Measurements from ENCODE around the gene NEURL3. TPM values are rescaled to one million over a fixed set of nuclear protein-coding genes. Genes with fewer than 3 reads are reported as not detected.
A peak's percentile ranks its signal among the peaks of the same experiment; 100 is the strongest.

The NEURL3 gene
- total RNA-seq, 4 donors from 2014 or later = 0.56 TPM; not detected in 3

- ATAC-seq (ENCODE audit: low FRiP score) = no peak
- TF ChIP-seq CTCF (IDR thresholded peaks at IDR 0.05) = no peak
Observed at GRCh38 chr2:96486696-96487095, 18.5 kb downstream of the NEURL3 start.

GRCh38 chr2:96485751-96486651, 19.2 kb downstream of the NEURL3 start:
- ATAC-seq (ENCODE audit: low FRiP score) (peak; percentile 94), DNase-seq (ENCODE audit: low spot score) (no peak)
- no peak for TF ChIP-seq CTCF (IDR thresholded peaks at IDR 0.05)

More at GRCh38 chr2:96486696-96487095, 18.5 kb downstream of the NEURL3 start:
- no peak for DNase-seq (ENCODE audit: low spot score)

- ATAC-seq (ENCODE audit: low FRiP score) = no peak
Observed at GRCh38 chr2:96485350-96485749, 19.8 kb downstream of the NEURL3 start.

GRCh38 chr2:96484091-96484490, 21.1 kb downstream of the NEURL3 start:
- DNase-seq (ENCODE audit: low spot score) (no peak), ATAC-seq (ENCODE audit: low FRiP score) (no peak)
- TF ChIP-seq CTCF (IDR thresholded peaks at IDR 0.05) = no peak

More at GRCh38 chr2:96485350-96485749, 19.8 kb downstream of the NEURL3 start:
- TF ChIP-seq CTCF (IDR thresholded peaks at IDR 0.05) = no peak
- DNase-seq (ENCODE audit: low spot score) = no peak

GRCh38 chr2:96477458-96477857, 27.7 kb downstream of the NEURL3 start:
- no peak for ATAC-seq (ENCODE audit: low FRiP score)
- DNase-seq (ENCODE audit: low spot score) = no peak
- TF ChIP-seq CTCF (IDR thresholded peaks at IDR 0.05) = no peak

GRCh38 chr2:96471772-96472171, 33.4 kb downstream of the NEURL3 start:
- no peak for TF ChIP-seq CTCF (IDR thresholded peaks at IDR 0.05)
- ATAC-seq (ENCODE audit: low FRiP score) (no peak), DNase-seq (ENCODE audit: low spot score) (no peak)

GRCh38 chr2:96470636-96471035, 34.5 kb downstream of the NEURL3 start:
- DNase-seq (ENCODE audit: low spot score) = no peak
- ATAC-seq (ENCODE audit: low FRiP score) = no peak
- no peak for TF ChIP-seq CTCF (IDR thresholded peaks at IDR 0.05)
